ENCODE measurements around the gene SCGB3A1.

DNA sequence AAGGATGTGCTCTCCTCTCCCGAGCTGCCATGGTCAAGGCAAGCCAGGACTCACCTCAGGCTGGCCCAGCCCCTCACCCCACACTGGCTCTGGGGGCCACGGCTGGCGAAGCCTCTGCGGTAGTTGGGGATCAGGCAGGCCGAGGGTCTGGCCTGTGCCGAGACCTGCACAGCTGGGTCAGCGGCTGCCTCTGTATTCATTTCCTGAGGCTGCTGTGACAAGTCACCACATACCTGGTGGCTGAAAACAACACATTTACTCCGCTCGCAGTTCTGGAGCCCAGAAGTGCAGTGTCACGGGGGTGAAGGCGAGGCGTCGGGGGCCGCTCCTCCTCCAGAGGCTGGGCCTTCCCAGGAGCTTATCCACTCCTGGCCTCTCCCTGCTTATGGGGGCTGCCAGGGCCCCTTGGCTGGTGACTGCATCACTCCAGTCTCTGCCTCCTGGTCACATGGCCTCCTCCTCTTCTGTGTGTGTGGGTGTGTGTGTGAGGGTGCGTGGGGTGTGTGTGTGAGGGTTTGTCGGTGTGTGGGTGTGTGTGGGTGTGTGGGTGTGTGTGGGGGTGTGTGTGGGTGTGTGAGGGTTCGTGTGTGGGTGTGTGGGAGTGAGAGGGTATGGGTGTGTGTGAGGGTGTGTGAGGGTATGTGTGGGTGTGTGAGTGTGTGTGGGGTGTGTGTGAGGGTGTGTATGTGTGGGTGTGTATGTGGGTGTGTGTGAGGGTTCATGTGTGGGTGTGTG is 3.2 kb upstream of the SCGB3A1 start:
- TF ChIP-seq CTCF (conservative IDR thresholded peaks at IDR 0.05 in 1 of 2, IDR thresholded peaks at IDR 0.05 in 1 of 2; ENCODE audit: extremely low read depth in 1 of 2, insufficient read depth in 1 of 2, low read depth in 1 of 2, low read length in 2 of 2) (no peak), EZH2 (IDR thresholded peaks at IDR 0.05; ENCODE audit: borderline replicate concordance, low read length) (no peak)

All from mammary epithelial cell (primary cell).